GM23338 (cell line): ENCODE data around the gene AP1G2. TPM values are rescaled to one million over a fixed set of nuclear protein-coding genes. Genes with fewer than 3 reads are reported as not detected.

Experiments
- ATAC-seq: fragments of 200-7000 bp; cut with Tn5 transposase; 3 replicates; pipeline ENCODE4 v1.9.1; 2020
- DNase-seq: peaks from one replicate; pipeline ENCODE4 v3.0.0-alpha.2; 2015; ENCODE audit warnings: low spot score
- H2AFZ ChIP-seq: fragments of 200-600 bp; sonication (generic); 2 replicates; pipeline ENCODE4 v1.8.0; 2016; ENCODE audit warnings: antibody characterized with exemption, mild to moderate bottlenecking, moderate library complexity
- H3F3A ChIP-seq: fragments of 200-600 bp; sonication (generic); replicated peaks from 2 replicates; pipeline ENCODE4 v1.8.0; 2017; ENCODE audit warnings: antibody characterized with exemption, mixed run types, low read depth
- H3K27ac ChIP-seq: fragments of 200-600 bp; sonication (generic); 2 replicates; pipeline ENCODE4 v1.6.1; 2016; ENCODE audit warnings: low read depth
- H3K27me3 ChIP-seq: fragments of 200-600 bp; sonication (generic); 2 replicates; pipeline ENCODE4 v1.8.0; 2016; ENCODE audit warnings: mild to moderate bottlenecking, mixed run types, moderate library complexity; ENCODE audit not compliant: insufficient read depth
- H3K36me3 ChIP-seq: fragments of 200-600 bp; sonication (generic); 2 replicates; pipeline ENCODE4 v1.8.0; 2016; ENCODE audit warnings: mild to moderate bottlenecking; ENCODE audit not compliant: insufficient read depth
- H3K4me1 ChIP-seq: fragments of 200-600 bp; sonication (generic); 2 replicates; pipeline ENCODE4 v1.8.0; 2016; ENCODE audit warnings: mild to moderate bottlenecking, moderate library complexity; ENCODE audit not compliant: insufficient read depth
- H3K4me2 ChIP-seq: fragments of 200-600 bp; sonication (generic); 2 replicates; pipeline ENCODE4 v1.7.1; 2017; ENCODE audit warnings: mixed run types
- H3K4me3 ChIP-seq: fragments of 200-600 bp; sonication (generic); 2 replicates; pipeline ENCODE4 v1.6.1; 2016; ENCODE audit warnings: mixed run types
- H3K79me2 ChIP-seq: fragments of 200-600 bp; sonication (generic); replicated peaks from 2 replicates; pipeline ENCODE4 v1.8.0; 2017; ENCODE audit warnings: mild to moderate bottlenecking; ENCODE audit not compliant: insufficient read depth
- H3K9me2 ChIP-seq: fragments of 200-600 bp; sonication (generic); 2 replicates; pipeline ENCODE4 v1.8.0; 2017; ENCODE audit not compliant: insufficient read depth
- H4K20me1 ChIP-seq: fragments of 200-600 bp; sonication (generic); replicated peaks from 2 replicates; pipeline ENCODE4 v1.8.0; 2017; ENCODE audit warnings: mild to moderate bottlenecking; ENCODE audit not compliant: insufficient read depth
- H3K27ac Mint-ChIP-seq: 2 replicates; pipeline ENCODE4 v1.8.0; 2020; ENCODE audit warnings: inconsistent platforms, mild to moderate bottlenecking, moderate library complexity, mixed read lengths
- H3K27me3 Mint-ChIP-seq: 3 replicates; pipeline ENCODE4 v1.8.0; 2022; ENCODE audit warnings: low read depth, mild to moderate bottlenecking, moderate library complexity, mixed read lengths, inconsistent platforms; ENCODE audit not compliant: insufficient read depth, poor library complexity
- H3K36me3 Mint-ChIP-seq: 3 replicates; pipeline ENCODE4 v1.8.0; 2021; ENCODE audit warnings: low read depth, mild to moderate bottlenecking, inconsistent platforms, moderate library complexity, mixed read lengths
- H3K4me1 Mint-ChIP-seq: 3 replicates; pipeline ENCODE4 v1.8.0; 2020; ENCODE audit warnings: mild to moderate bottlenecking, inconsistent platforms, mixed read lengths
- H3K4me3 Mint-ChIP-seq: 3 replicates; pipeline ENCODE4 v1.8.0; 2021; ENCODE audit warnings: moderate library complexity, mild to moderate bottlenecking, inconsistent platforms, mixed read lengths
- H3K9me3 Mint-ChIP-seq: 3 replicates; pipeline ENCODE4 v1.8.0; 2020; ENCODE audit warnings: moderate library complexity, mild to moderate bottlenecking, inconsistent platforms, mixed read lengths
- ETS1 ChIP-seq: IDR thresholded peaks from 2 replicates; pipeline ENCODE4 v1.6.1; 2016; ENCODE audit warnings: antibody characterized with exemption
- EZH2 ChIP-seq: fragments of 200-600 bp; sonication (generic); IDR thresholded peaks from one replicate; pipeline ENCODE4 v1.8.0; 2017; ENCODE audit warnings: antibody characterized with exemption, mild to moderate bottlenecking, low read depth; ENCODE audit not compliant: unreplicated experiment
- EZH2phosphoT487 ChIP-seq: fragments of 200-600 bp; sonication (generic); IDR thresholded peaks from one replicate; pipeline ENCODE4 v1.8.1; 2018; ENCODE audit warnings: antibody characterized with exemption; ENCODE audit not compliant: unreplicated experiment
- JUNB ChIP-seq: IDR thresholded peaks from one replicate; pipeline ENCODE4 v1.6.1; 2016; ENCODE audit warnings: antibody characterized with exemption; ENCODE audit not compliant: unreplicated experiment
- NANOG ChIP-seq: IDR thresholded peaks from 2 replicates; pipeline ENCODE4 v1.6.1; 2016; ENCODE audit warnings: antibody characterized with exemption, borderline replicate concordance
- POLR2AphosphoS5 ChIP-seq: IDR thresholded peaks from 2 replicates; pipeline ENCODE4 v1.6.1; 2016; ENCODE audit warnings: antibody characterized with exemption, low read depth
- REST ChIP-seq: IDR thresholded peaks from one replicate; pipeline ENCODE4 v1.6.1; 2018; ENCODE audit warnings: antibody characterized with exemption; ENCODE audit not compliant: unreplicated experiment
- ZNF114 ChIP-seq: fragments of 250-450 bp; sonication (Bioruptor Pico); IDR thresholded peaks from 2 replicates; pipeline ENCODE4 v1.5.0; 2020; ENCODE audit warnings: mild to moderate bottlenecking, moderate library complexity
- polyA plus RNA-seq: library from polyadenylated mRNA; unstranded; fragments of >200 nt; fragmentation: Nextera tagmentation; extraction: Ambion mirVana; gene quantifications from 2 replicates; pipeline ENCODE4 v1.2.1, GENCODE V29; 2016
- total RNA-seq: library from RNA; depleted of rRNA; stranded (reverse); fragments of >200 nt; shearing (Covaris generic); gene quantifications from 2 replicates; pipeline ENCODE4 v1.2.3, GENCODE V29; 2014
- TF ChIP-seq, protein P1 (sequence below), 2 experiments: fragments of 200-600 bp in 1 of 2; sonication (generic) in 1 of 2; conservative IDR thresholded peaks; 2 replicates each; pipeline versions ENCODE4 v1.5.1 to v1.6.1; 2016 to 2017; ENCODE audit warnings: antibody characterized with exemption in 2 of 2, low read depth in 2 of 2, mild to moderate bottlenecking in 2 of 2, moderate library complexity in 1 of 2
- TF ChIP-seq, protein P2 (sequence below): fragments of 250-450 bp; sonication (Bioruptor Pico); IDR thresholded peaks from 2 replicates; pipeline ENCODE4 v1.5.0; 2020; ENCODE audit warnings: mild to moderate bottlenecking, moderate library complexity

Gene AP1G2
- total and polyA plus RNA-seq, 2 experiments from 2014 or later: 55.3 to 63.5 TPM

DNA sequence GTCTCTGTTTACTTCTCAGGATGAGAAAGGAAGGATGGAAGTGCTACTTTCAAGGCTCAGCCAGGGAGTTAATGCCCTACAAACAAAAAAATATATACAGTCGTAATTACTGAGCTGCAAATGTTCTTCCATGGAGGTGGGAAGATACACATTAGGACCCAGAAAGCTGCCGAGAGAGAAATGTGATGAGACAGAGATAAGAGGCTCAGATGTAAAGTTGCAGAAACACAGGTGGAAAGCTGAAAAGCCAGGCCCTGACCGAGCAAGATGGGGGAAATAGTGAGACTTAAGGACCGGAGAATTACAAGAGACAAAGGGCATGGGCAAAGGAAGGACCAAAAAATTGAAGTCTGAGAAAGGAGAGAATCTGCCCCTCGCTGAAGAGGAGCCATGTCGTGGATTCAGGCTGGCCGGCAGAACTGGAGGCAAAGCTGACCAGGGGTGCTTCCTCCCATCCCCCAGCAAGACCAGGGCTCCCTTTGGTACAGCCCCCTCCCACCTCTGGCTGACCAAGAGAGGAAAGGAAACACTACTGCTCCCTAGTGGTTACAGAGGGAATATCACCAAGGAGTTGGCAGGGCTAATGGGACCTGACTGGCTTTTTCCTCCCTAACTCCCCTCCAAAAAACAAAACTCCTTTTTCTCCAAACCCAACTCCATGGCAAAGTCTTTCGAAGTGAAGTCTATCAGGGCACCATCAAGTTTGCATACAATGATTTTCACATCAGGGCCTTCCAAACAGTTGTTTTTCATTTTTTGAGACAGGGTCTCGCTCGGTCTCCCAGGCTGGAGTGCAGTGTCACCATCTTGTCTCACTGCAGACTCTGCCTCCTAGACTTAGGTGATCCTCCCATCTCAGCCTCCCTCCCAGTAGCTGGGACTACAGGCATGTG lies 28.1 kb downstream of the AP1G2 start:
- Histone ChIP-seq H3F3A (peaks cover 11% of the 10 kb centered on the region), H3K27me3 (no peaks in the 10 kb centered on the region), H3K4me2 (peak overlapping the region; percentile 90), H3K36me3 (peaks cover 6% of the 10 kb centered on the region; the same call in 1 of the 2 replicates), H4K20me1 (no peaks in the 10 kb centered on the region), H3K9me2 (no peaks in the 10 kb centered on the region), H3K4me3 (peak overlapping the region; percentile 60), H3K79me2 (peaks cover 35% of the 10 kb centered on the region), H3K4me1 (peaks cover 56% of the 10 kb centered on the region), H3K27ac (peak overlapping the region; percentile 100), H2AFZ (no peak overlapping the region)
- H3K4me1 Mint-ChIP-seq: peaks cover 63% of the 10 kb centered on the region
- peaks cover 22% of the 10 kb centered on the region for H3K27me3 Mint-ChIP-seq
- TF ChIP-seq POLR2AphosphoS5 (0 out of 2 replicates have a peak, but pooled peaks have one; percentile 15), EZH2phosphoT487 (no peak), ZNF114 (CRISPR knock-in tag) (no peak), NANOG (no peak), ETS1 (no peak), EZH2 (no peak), JUNB (no peak), REST (no peak)
- TF ChIP-seq, protein P1, sequence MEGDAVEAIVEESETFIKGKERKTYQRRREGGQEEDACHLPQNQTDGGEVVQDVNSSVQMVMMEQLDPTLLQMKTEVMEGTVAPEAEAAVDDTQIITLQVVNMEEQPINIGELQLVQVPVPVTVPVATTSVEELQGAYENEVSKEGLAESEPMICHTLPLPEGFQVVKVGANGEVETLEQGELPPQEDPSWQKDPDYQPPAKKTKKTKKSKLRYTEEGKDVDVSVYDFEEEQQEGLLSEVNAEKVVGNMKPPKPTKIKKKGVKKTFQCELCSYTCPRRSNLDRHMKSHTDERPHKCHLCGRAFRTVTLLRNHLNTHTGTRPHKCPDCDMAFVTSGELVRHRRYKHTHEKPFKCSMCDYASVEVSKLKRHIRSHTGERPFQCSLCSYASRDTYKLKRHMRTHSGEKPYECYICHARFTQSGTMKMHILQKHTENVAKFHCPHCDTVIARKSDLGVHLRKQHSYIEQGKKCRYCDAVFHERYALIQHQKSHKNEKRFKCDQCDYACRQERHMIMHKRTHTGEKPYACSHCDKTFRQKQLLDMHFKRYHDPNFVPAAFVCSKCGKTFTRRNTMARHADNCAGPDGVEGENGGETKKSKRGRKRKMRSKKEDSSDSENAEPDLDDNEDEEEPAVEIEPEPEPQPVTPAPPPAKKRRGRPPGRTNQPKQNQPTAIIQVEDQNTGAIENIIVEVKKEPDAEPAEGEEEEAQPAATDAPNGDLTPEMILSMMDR (conservative IDR thresholded peaks at IDR 0.05; ENCODE audit: low read depth in 2 of 2): peak; percentile 82 to 88
- TF ChIP-seq, protein P2, sequence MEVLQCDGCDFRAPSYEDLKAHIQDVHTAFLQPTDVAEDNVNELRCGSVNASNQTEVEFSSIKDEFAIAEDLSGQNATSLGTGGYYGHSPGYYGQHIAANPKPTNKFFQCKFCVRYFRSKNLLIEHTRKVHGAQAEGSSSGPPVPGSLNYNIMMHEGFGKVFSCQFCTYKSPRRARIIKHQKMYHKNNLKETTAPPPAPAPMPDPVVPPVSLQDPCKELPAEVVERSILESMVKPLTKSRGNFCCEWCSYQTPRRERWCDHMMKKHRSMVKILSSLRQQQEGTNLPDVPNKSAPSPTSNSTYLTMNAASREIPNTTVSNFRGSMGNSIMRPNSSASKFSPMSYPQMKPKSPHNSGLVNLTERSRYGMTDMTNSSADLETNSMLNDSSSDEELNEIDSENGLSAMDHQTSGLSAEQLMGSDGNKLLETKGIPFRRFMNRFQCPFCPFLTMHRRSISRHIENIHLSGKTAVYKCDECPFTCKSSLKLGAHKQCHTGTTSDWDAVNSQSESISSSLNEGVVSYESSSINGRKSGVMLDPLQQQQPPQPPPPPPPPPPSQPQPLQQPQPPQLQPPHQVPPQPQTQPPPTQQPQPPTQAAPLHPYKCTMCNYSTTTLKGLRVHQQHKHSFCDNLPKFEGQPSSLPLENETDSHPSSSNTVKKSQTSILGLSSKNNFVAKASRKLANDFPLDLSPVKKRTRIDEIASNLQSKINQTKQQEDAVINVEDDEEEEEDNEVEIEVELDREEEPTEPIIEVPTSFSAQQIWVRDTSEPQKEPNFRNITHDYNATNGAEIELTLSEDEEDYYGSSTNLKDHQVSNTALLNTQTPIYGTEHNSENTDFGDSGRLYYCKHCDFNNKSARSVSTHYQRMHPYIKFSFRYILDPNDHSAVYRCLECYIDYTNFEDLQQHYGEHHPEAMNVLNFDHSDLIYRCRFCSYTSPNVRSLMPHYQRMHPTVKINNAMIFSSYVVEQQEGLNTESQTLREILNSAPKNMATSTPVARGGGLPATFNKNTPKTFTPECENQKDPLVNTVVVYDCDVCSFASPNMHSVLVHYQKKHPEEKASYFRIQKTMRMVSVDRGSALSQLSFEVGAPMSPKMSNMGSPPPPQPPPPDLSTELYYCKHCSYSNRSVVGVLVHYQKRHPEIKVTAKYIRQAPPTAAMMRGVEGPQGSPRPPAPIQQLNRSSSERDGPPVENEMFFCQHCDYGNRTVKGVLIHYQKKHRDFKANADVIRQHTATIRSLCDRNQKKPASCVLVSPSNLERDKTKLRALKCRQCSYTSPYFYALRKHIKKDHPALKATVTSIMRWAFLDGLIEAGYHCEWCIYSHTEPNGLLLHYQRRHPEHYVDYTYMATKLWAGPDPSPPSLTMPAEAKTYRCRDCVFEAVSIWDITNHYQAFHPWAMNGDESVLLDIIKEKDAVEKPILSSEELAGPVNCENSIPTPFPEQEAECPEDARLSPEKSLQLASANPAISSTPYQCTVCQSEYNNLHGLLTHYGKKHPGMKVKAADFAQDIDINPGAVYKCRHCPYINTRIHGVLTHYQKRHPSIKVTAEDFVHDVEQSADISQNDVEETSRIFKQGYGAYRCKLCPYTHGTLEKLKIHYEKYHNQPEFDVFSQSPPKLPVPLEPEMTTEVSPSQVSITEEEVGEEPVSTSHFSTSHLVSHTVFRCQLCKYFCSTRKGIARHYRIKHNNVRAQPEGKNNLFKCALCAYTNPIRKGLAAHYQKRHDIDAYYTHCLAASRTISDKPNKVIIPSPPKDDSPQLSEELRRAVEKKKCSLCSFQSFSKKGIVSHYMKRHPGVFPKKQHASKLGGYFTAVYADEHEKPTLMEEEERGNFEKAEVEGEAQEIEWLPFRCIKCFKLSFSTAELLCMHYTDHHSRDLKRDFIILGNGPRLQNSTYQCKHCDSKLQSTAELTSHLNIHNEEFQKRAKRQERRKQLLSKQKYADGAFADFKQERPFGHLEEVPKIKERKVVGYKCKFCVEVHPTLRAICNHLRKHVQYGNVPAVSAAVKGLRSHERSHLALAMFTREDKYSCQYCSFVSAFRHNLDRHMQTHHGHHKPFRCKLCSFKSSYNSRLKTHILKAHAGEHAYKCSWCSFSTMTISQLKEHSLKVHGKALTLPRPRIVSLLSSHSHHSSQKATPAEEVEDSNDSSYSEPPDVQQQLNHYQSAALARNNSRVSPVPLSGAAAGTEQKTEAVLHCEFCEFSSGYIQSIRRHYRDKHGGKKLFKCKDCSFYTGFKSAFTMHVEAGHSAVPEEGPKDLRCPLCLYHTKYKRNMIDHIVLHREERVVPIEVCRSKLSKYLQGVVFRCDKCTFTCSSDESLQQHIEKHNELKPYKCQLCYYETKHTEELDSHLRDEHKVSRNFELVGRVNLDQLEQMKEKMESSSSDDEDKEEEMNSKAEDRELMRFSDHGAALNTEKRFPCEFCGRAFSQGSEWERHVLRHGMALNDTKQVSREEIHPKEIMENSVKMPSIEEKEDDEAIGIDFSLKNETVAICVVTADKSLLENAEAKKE: no peak
- H3K27ac Mint-ChIP-seq: peak overlapping the region; percentile 96
- DNase-seq: peak; percentile 96
- ATAC-seq: peak; percentile 32
- peak overlapping the region; percentile 85 for H3K4me3 Mint-ChIP-seq
- peaks cover 43% of the 10 kb centered on the region for H3K36me3 Mint-ChIP-seq
- no peaks in the 10 kb centered on the region for H3K9me3 Mint-ChIP-seq
